ENCODE data around the gene PLXNA2.

PLXNA2 gene

DNA sequence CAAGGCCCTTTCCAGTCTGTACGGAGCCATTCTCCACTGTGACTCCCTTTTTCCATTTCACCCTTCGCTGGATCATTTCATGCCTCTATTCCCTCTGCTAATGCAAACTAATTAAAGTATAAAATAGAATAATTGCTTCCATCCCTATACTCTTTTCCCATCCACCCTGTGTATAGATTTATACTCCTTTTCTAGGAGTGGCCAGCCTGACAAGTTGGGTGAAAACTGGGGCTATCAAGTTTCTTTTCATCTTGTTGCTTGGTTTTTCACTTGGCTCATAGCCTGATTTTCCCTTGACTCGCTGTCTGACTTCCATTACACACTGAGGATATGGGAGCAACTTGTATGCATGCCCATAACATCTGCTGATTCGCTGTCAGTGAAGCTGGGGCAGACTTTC is 107.0 kb downstream of the PLXNA2 start:
- no peak overlapping the region for H2BK15ac ChIP-seq (ENCODE audit: low read length)
- no peak overlapping the region for H3K14ac ChIP-seq (ENCODE audit: low read length)
- H2BK12ac ChIP-seq (ENCODE audit: low read length): no peak overlapping the region
- H3K4me3 ChIP-seq (ENCODE audit: low read length in 2 of 2): no peak overlapping the region
- H4K8ac ChIP-seq (ENCODE audit: low read depth, low read length): no peak overlapping the region
- no peaks in the 10 kb centered on the region for H3K27me3 ChIP-seq (ENCODE audit: control insufficient read depth in 3 of 3, insufficient read depth in 3 of 3, low read depth in 1 of 3, low read length in 3 of 3)
- H3K9ac ChIP-seq (ENCODE audit: low read depth, low read length, poor library complexity): no peak overlapping the region
- H3K9me3 ChIP-seq (replicated peaks in 1 of 2; ENCODE audit: control insufficient read depth in 2 of 2, insufficient read depth in 1 of 2, low read depth in 1 of 2, low read length in 2 of 2): no peaks in the 10 kb centered on the region
- H3K18ac ChIP-seq (ENCODE audit: low read length): no peak overlapping the region
- H4K91ac ChIP-seq (ENCODE audit: low read depth, low read length, poor library complexity): no peak overlapping the region
- H2BK120ac ChIP-seq (ENCODE audit: low read depth, low read length): no peak overlapping the region
- H3K4ac ChIP-seq (ENCODE audit: low read length): no peak overlapping the region
- H3K79me1 ChIP-seq (ENCODE audit: low read depth, low read length): no peaks in the 10 kb centered on the region
- H2BK5ac ChIP-seq (ENCODE audit: low read length): no peak overlapping the region
- H2AK5ac ChIP-seq (ENCODE audit: low read depth, low read length): no peak overlapping the region
- H3K36me3 ChIP-seq (replicated peaks in 1 of 2; ENCODE audit: control insufficient read depth in 2 of 2, insufficient read depth in 2 of 2, low read length in 2 of 2): no peaks in the 10 kb centered on the region
- H3K27ac ChIP-seq (replicated peaks; ENCODE audit: low read length): no peak overlapping the region
- DNase-seq (ENCODE audit: low spot score): no peak
- WGBS, 2 donors (ENCODE audit: extremely low coverage in 2 of 2, insufficient read length in 2 of 2, insufficient replicate concordance in 1 of 2): no CpG with 5 or more reads among the region's 4 CpGs
- peaks cover 0 to 3% of the 10 kb centered on the region in 2 donors for H3K4me1 ChIP-seq (ENCODE audit: control insufficient read depth in 2 of 2, insufficient read depth in 1 of 2, low read depth in 1 of 2, low read length in 2 of 2)
- no peak overlapping the region for H3K4me2 ChIP-seq (ENCODE audit: insufficient read depth, low read length, poor library complexity, severe bottlenecking)
- H3K23ac ChIP-seq (ENCODE audit: low read depth, low read length, poor library complexity): no peak overlapping the region
- H2AFZ ChIP-seq (ENCODE audit: low read length): no peak overlapping the region

DNA sequence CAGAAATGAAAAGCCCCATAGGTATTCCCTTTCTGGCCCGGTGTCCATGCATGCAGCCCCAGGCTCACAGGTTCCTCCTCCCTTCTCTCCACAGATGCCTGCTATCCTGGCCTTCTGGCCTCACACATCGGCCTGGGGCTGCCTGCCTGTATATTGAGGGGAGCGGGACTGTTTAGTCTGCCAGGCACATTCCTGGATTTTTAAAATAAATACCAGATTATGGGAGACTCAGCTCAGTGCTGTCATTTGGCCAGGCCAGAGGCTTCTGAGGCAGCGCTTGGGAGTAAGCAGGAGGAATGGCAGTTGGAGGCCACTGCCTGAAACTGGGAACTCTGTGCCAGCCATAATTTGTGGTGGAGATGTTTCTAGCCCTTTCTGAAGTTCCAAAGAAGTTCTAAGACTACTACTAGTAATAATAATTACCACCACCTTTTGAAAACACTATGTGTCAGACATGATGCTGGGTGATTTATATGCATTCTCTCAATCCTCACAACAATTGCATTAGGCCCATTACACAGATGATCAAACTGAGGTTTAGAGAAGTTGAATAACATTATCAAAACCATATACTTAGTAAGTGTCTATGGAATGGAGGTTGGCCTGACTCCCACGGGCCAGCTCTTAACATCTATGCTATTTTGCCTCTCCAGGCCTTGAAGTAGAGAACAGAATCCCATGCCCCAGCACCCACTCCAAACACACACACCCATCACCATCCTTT is 107.6 kb downstream of the PLXNA2 start:
- no peak overlapping the region for H3K27ac ChIP-seq (replicated peaks; ENCODE audit: low read length)

DNA sequence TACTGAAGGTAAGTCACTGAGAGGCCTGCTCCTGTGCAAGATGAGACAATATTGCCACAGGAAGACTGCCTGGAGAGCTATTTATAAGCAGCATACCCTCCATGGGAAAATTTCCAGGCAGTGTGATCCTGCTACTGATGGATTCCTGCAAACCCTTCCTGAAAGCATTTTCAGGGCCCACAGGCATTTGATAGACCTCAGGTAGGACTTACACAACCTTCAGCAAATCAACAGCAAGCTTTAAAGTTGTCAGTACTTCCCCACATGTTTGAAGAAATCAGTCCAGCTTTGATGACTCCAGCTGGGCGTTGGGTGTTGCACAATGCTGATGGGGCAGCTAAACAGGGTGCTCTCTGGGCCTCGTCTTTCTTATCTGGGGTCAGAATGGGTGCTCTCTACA is 108.8 kb downstream of the PLXNA2 start:
- H3K4me1 ChIP-seq (ENCODE audit: control insufficient read depth in 2 of 2, insufficient read depth in 1 of 2, low read depth in 1 of 2, low read length in 2 of 2): peaks cover 0 to 8% of the 10 kb centered on the region in 2 donors
- H3K4me2 ChIP-seq (ENCODE audit: insufficient read depth, low read length, poor library complexity, severe bottlenecking): no peak overlapping the region
- no peaks in the 10 kb centered on the region for H3K79me1 ChIP-seq (ENCODE audit: low read depth, low read length)
- no peak overlapping the region for H3K4me3 ChIP-seq (ENCODE audit: low read length in 2 of 2)
- no peak overlapping the region for H2AFZ ChIP-seq (ENCODE audit: low read length)
- no peak overlapping the region for H3K23ac ChIP-seq (ENCODE audit: low read depth, low read length, poor library complexity)
- H3K36me3 ChIP-seq (replicated peaks in 1 of 2; ENCODE audit: control insufficient read depth in 2 of 2, insufficient read depth in 2 of 2, low read length in 2 of 2): no peaks in the 10 kb centered on the region
- no peak for DNase-seq (ENCODE audit: low spot score)
- H4K91ac ChIP-seq (ENCODE audit: low read depth, low read length, poor library complexity): no peak overlapping the region
- no peaks in the 10 kb centered on the region for H3K9me3 ChIP-seq (replicated peaks in 1 of 2; ENCODE audit: control insufficient read depth in 2 of 2, insufficient read depth in 1 of 2, low read depth in 1 of 2, low read length in 2 of 2)
- H4K8ac ChIP-seq (ENCODE audit: low read depth, low read length): no peak overlapping the region
- no peak overlapping the region for H2BK15ac ChIP-seq (ENCODE audit: low read length)
- no peak overlapping the region for H2BK12ac ChIP-seq (ENCODE audit: low read length)
- no peak overlapping the region for H2BK120ac ChIP-seq (ENCODE audit: low read depth, low read length)
- H3K27me3 ChIP-seq (ENCODE audit: control insufficient read depth in 3 of 3, insufficient read depth in 3 of 3, low read depth in 1 of 3, low read length in 3 of 3): no peaks in the 10 kb centered on the region
- no peak overlapping the region for H3K18ac ChIP-seq (ENCODE audit: low read length)
- H2AK5ac ChIP-seq (ENCODE audit: low read depth, low read length): no peak overlapping the region
- H3K9ac ChIP-seq (ENCODE audit: low read depth, low read length, poor library complexity): no peak overlapping the region
- H3K27ac ChIP-seq (replicated peaks; ENCODE audit: low read length): no peak overlapping the region
- H3K4ac ChIP-seq (ENCODE audit: low read length): no peak overlapping the region
- no peak overlapping the region for H3K14ac ChIP-seq (ENCODE audit: low read length)
- H2BK5ac ChIP-seq (ENCODE audit: low read length): no peak overlapping the region
- WGBS, 2 donors (ENCODE audit: extremely low coverage in 2 of 2, insufficient read length in 2 of 2, insufficient replicate concordance in 1 of 2): no CpG with 5 or more reads among the region's 2 CpGs

More for the DNA sequence above, 107.6 kb downstream of the PLXNA2 start:
- no peak overlapping the region for H2BK120ac ChIP-seq (ENCODE audit: low read depth, low read length)
- no peak overlapping the region for H3K9ac ChIP-seq (ENCODE audit: low read depth, low read length, poor library complexity)
- no peak overlapping the region for H3K4ac ChIP-seq (ENCODE audit: low read length)
- H3K9me3 ChIP-seq (replicated peaks in 1 of 2; ENCODE audit: control insufficient read depth in 2 of 2, insufficient read depth in 1 of 2, low read depth in 1 of 2, low read length in 2 of 2): no peaks in the 10 kb centered on the region
- H3K4me1 ChIP-seq (ENCODE audit: control insufficient read depth in 2 of 2, insufficient read depth in 1 of 2, low read depth in 1 of 2, low read length in 2 of 2): peaks cover 0 to 7% of the 10 kb centered on the region in 2 donors
- no CpG with 5 or more reads among the region's 5 CpGs for WGBS, 2 donors (ENCODE audit: extremely low coverage in 2 of 2, insufficient read length in 2 of 2, insufficient replicate concordance in 1 of 2)
- no peak overlapping the region for H3K4me2 ChIP-seq (ENCODE audit: insufficient read depth, low read length, poor library complexity, severe bottlenecking)
- no peaks in the 10 kb centered on the region for H3K27me3 ChIP-seq (ENCODE audit: control insufficient read depth in 3 of 3, insufficient read depth in 3 of 3, low read depth in 1 of 3, low read length in 3 of 3)
- H2BK15ac ChIP-seq (ENCODE audit: low read length): no peak overlapping the region
- H2AK5ac ChIP-seq (ENCODE audit: low read depth, low read length): no peak overlapping the region
- DNase-seq (ENCODE audit: low spot score): no peak
- H2AFZ ChIP-seq (ENCODE audit: low read length): no peak overlapping the region
- no peak overlapping the region for H2BK5ac ChIP-seq (ENCODE audit: low read length)
- no peak overlapping the region for H4K8ac ChIP-seq (ENCODE audit: low read depth, low read length)
- no peak overlapping the region for H3K18ac ChIP-seq (ENCODE audit: low read length)
- H3K79me1 ChIP-seq (ENCODE audit: low read depth, low read length): no peaks in the 10 kb centered on the region
- no peak overlapping the region for H3K4me3 ChIP-seq (ENCODE audit: low read length in 2 of 2)
- H3K36me3 ChIP-seq (replicated peaks in 1 of 2; ENCODE audit: control insufficient read depth in 2 of 2, insufficient read depth in 2 of 2, low read length in 2 of 2): no peaks in the 10 kb centered on the region
- H4K91ac ChIP-seq (ENCODE audit: low read depth, low read length, poor library complexity): no peak overlapping the region
- H2BK12ac ChIP-seq (ENCODE audit: low read length): no peak overlapping the region
- no peak overlapping the region for H3K23ac ChIP-seq (ENCODE audit: low read depth, low read length, poor library complexity)
- no peak overlapping the region for H3K14ac ChIP-seq (ENCODE audit: low read length)

- no peak overlapping the region for H3K4me2 ChIP-seq (ENCODE audit: insufficient read depth, low read length, poor library complexity, severe bottlenecking)
- no peak overlapping the region for H3K9ac ChIP-seq (ENCODE audit: low read depth, low read length, poor library complexity)
- no peaks in the 10 kb centered on the region for H3K27me3 ChIP-seq (ENCODE audit: control insufficient read depth in 3 of 3, insufficient read depth in 3 of 3, low read depth in 1 of 3, low read length in 3 of 3)
- H3K4me1 ChIP-seq (ENCODE audit: control insufficient read depth in 2 of 2, insufficient read depth in 1 of 2, low read depth in 1 of 2, low read length in 2 of 2): peaks cover 0 to 11% of the 10 kb centered on the region in 2 donors
- no peak overlapping the region for H4K8ac ChIP-seq (ENCODE audit: low read depth, low read length)
- H3K79me1 ChIP-seq (ENCODE audit: low read depth, low read length): no peaks in the 10 kb centered on the region
- H3K23ac ChIP-seq (ENCODE audit: low read depth, low read length, poor library complexity): no peak overlapping the region
- H2AK5ac ChIP-seq (ENCODE audit: low read depth, low read length): no peak overlapping the region
- H3K14ac ChIP-seq (ENCODE audit: low read length): no peak overlapping the region
- no peak for DNase-seq (ENCODE audit: low spot score)
- H2BK15ac ChIP-seq (ENCODE audit: low read length): no peak overlapping the region
- no peak overlapping the region for H4K91ac ChIP-seq (ENCODE audit: low read depth, low read length, poor library complexity)
- no peak overlapping the region for H2BK5ac ChIP-seq (ENCODE audit: low read length)
- no peak overlapping the region for H3K4me3 ChIP-seq (ENCODE audit: low read length in 2 of 2)
- no peaks in the 10 kb centered on the region for H3K36me3 ChIP-seq (replicated peaks in 1 of 2; ENCODE audit: control insufficient read depth in 2 of 2, insufficient read depth in 2 of 2, low read length in 2 of 2)
- H3K9me3 ChIP-seq (replicated peaks in 1 of 2; ENCODE audit: control insufficient read depth in 2 of 2, insufficient read depth in 1 of 2, low read depth in 1 of 2, low read length in 2 of 2): no peaks in the 10 kb centered on the region
- H2AFZ ChIP-seq (ENCODE audit: low read length): no peak overlapping the region
- H2BK12ac ChIP-seq (ENCODE audit: low read length): no peak overlapping the region
- WGBS, 2 donors (ENCODE audit: extremely low coverage in 2 of 2, insufficient read length in 2 of 2, insufficient replicate concordance in 1 of 2): no CpG with 5 or more reads among the region's 5 CpGs
- H3K4ac ChIP-seq (ENCODE audit: low read length): no peak overlapping the region
- H3K18ac ChIP-seq (ENCODE audit: low read length): no peak overlapping the region
- H3K27ac ChIP-seq (replicated peaks; ENCODE audit: low read length): no peak overlapping the region
- no peak overlapping the region for H2BK120ac ChIP-seq (ENCODE audit: low read depth, low read length)
Observed at GRCh38 chr1:208134491-208134890, 109.7 kb downstream of the PLXNA2 start.

Measured in neuronal stem cell (in vitro differentiated cells).